Measurements from ENCODE around the gene RNF217.
A peak's percentile ranks its signal among the peaks of the same experiment; 100 is the strongest.

The RNF217 gene

DNA sequence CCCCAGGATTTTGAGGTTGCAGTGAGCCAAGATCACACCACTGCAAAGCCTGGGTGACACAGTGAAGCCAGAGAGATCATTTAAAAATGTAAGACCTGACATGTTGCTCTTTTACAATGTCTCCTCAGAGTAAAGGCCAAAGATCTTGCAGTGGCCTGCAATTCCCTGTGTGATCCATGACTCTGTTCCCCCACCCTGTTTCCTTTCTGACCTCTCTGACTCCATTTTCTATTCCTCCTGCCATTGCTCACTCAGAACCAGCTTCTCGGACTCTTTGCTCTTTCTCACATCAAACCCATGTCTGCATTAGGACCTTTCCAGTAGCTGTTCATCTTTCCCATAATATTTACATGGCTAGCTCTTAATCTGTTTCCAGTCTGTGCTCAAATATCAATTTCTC lies 28.8 kb downstream of the RNF217 start:
- DNase-seq = no peak

DNA sequence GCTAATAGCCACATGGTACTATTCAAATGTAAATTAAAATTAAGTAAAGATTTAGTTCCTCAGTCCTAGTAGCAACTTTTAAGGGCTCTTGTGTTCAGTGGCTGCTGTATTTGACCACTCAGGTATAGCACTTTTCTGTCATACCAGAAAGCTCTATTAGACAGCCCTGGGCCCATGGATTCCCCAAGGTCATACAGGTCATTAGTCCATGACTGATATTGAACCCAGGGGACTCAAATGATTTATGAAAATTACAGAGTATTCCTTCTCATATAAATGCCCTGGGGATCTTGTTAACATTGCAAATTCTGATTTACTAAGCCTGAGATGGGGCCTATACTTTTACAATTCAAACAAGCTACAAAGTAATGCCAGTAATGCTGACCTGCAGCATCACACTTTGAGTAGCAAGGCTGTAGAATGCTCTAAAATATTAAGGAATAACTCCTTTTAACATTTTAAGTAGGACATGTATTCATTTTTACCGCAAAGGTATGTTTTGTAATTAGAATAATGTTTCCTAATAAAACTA lies 29.6 kb downstream of the RNF217 start:
- no peak for DNase-seq

DNA sequence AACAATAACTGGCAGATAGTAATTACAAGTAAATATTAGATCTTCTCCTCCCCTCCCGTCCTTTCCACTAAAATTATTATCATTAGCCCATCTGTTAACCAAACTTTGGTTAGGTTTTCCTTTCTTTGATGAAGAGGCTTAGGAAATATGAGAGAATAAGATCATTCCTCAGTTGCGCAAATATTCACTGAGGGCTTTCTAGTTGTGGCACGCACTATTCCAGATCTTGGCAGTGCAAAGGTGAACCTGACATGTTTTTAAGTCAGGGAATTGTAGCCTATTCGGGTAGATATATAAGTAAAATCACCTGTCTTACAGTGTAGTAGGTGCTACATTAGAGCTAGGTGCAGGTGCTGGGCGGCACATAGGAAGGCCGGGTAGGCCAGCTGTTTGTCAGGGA lies 31.1 kb downstream of the RNF217 start:
- no peak for DNase-seq

DNA sequence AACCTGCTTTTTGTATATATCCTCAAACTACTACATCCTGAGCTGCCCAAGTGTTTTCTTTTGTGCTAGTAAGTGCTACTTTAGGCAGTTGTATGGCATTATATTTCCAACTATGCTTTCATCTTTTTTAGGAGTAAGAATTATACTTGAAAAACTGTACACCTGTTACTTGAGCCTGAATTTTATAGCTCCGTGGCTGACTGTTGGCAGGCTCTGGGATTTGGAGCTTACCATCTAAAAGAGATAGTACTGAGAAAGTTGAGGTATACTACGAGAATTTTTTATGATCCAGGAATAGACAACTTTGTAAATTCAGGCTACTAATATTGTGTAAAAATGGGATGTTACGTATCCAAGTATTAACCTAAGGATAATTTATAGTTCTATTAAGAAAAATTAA lies 32.4 kb downstream of the RNF217 start:
- no peak for DNase-seq

DNA sequence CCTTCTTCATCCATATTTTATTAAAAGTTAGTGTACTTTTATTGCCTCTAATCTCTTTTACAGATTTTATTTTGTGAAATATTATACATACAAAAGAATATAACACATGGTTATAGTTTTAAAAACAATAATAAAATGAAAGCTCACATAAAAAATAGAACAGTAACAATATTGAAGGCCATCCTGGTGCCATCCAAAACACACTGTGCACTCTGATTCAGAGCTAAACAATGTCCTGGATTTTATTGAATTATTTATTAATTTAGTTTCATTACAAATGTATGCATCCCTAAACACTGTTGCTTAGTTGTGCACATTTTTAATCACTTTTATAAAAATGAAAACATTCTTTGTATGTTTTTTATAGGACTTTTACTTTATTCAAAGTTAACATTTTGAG lies 32.9 kb downstream of the RNF217 start:
- no peak for DNase-seq

DNA sequence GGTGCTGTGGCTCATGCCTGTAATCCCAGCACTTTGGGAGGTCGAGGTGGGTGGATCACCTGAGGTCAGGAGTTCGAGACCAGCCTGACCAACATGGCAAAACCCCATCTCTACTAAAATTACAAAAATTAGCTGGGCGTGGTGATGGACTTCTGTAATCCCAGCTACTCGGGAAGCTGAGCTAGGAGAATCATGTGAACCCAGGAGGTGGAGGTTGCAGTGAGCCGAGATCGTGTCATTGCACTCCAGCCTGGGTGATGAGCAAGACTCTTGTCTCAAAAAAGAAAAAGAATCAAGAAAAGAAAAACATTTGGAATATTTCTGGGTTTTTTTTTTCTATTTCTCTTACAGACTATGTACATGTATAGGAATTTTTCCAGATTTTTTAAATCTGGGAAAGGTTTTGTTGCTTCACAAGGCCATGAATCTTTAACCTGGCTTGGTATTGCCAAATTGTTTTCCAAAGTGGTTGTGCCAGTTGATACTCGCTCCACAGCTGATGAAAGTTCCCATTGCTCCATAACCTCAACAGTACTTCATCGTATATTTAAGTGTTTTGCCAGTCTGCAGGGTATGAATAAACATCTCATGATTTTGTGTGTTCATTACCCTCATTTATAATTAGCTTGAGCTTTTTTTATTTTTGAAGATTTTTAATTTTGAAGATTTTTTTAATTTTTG lies 33.5 kb downstream of the RNF217 start:
- no peak for DNase-seq

DNA sequence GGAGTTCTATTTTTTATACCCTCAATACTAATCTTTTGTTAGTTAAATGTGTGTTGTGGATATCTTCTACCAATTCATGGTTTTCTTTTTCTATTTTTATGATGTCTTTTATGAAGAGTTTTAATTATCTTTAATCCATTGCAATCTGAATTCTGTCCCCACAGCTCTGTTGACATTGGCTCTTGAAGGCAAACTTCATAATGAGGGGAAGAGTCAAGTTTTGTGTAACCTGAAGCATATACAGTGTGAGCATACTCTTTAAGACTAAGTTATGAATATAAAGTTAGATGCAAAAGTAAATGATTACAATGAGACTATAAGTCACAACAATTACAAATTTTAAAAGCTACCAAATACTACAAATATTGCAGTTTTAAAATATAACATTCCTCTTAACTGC lies 34.2 kb downstream of the RNF217 start:
- DNase-seq = no peak

DNA sequence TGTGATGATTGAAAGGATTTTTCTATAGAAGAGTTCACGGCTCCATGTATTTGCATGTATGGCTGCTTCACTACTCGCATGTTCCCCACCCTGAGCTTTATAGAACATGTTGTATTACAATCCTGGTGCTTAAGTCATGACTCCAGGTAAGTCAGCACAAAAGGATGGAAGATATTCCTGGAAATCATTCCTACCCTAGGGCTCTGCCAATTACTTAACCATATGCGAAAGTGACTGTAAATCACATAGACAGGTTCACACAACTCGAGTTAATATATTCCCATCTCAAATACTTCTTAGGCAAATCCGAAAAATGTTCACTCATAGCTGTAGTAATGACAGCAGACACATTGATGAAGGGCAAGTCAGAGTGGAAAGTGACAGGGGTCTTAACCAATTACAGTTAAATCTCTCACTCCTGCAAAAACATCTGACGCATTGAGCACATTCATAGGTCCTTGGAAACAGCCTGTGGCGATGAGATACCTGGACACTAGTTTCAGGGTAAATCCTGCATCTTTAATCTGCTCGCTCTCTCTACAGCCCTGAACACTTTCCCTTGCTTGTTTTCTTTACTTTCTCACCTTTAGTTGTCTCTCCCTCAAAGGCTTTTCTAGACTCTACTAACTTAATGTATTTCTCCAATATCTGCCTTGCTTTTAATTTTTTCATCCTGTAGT lies 35.1 kb downstream of the RNF217 start:
- no peak for DNase-seq

DNA sequence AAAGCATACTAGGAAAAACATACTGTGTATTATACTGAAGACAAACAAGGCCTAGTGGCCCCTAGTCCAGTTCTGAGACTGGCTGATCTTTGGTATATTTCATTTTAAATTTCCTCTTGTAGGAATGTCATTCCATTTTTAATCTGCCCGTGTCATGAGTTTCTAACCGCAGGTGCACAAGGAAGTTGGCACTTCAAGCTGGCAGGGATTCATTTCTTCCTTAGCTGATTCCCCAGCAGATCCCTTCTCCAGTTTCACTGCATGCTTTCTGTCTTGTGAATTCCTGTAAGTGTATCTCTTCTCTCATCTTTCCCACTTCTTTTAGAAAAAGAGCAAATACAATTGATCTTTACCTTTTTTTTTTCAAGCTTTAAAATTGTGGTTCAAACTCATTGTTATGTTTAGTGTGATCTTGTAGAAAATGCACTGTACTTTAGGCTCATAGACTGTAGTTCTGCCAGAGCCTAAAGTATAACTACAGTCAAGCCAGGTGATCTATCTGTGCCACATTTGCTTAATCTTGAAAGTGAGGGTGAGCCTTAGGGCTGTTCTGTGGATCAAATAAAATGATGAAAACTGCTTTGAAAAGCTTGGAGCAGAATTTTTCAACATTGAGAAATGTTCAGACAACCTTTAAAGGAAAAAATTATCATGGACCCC lies 37.0 kb downstream of the RNF217 start:
- no peak for DNase-seq

DNA sequence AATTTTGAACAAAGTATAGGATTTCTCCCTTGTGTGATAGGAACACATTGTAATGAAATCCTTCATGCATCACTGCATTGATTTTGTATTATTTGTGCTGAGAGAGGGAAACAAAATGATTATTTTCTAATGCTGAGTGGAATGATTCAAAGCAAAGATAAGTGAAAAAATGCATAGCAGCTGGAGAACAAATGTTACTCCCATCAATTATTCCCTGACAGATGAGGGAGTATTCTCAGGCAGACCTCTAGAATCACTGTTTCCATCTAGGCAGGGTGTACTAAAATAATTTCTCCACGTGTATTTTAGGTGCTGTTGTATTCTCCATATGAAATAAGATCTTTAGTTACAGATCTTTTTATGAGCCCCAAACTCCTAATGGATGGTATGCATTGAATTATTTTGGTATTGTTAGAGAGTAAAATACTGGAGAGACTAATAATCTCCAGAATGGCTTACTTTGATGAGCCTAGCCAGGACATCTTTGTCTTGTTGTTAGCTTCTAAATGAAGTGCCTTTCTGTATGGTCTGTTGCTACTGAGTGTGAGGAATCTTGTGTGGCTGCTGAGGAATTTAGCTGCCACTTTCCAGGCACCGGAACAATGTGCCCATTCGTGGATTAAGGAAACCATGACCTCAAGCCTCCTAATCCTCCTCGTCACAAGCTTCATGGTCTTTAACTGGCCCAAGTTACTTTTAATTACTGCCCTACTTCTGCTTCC lies 39.6 kb downstream of the RNF217 start:
- DNase-seq = no peak

DNA sequence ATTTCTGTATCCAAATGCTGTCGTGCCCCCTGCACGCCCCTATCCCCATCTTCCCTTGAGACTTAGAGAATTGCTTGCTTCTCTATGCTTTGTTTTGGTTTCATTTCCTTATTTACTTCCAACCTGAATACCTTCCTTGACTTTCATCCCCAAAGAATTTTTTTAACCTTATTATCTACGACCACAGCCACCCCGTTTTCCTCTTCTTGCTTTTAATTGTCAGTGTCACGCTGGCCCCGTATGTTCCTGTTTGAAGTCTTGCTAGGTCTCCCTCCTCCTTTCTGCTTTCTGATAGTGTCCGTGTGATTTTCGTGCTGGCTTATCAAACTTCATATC lies 40.1 kb downstream of the RNF217 start:
- DNase-seq = no peak

DNA sequence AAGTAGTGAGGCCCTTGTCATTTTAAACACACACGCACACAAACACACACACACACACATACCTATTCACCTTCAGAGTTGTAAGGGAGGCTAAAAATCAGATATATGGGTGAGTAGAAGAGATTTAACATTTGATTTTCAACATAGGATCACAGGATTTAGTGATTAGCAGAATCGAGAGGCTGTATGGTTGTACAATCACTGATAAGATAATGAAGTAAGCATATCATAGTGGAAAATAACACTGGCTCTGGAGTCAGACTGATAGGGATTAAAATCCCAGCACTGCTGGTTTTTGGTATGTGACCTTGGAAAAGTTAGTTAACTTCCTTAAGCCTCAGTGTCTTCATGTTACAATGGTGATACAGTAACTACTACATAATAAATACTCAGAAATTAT lies 40.8 kb downstream of the RNF217 start:
- DNase-seq = no peak

DNA sequence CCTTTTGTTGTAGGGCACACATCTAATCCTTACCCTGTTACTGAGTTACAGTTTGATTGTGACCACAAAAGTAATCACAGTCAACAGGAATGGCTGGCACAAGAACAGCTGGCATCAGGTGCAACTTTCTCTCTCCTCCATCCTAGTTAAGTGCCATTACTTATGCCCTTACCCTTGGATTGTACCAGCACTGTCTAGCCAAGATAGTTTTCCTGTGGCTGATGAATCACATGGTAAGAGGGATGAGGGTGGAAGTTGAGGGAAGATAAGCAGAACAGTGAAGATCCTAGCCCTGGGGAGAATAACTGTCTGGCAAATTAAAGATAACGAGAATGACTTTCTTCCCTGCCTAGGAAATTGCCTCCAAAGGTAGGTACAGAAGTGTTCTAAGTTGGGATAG lies 42.0 kb downstream of the RNF217 start:
- DNase-seq = no peak

DNA sequence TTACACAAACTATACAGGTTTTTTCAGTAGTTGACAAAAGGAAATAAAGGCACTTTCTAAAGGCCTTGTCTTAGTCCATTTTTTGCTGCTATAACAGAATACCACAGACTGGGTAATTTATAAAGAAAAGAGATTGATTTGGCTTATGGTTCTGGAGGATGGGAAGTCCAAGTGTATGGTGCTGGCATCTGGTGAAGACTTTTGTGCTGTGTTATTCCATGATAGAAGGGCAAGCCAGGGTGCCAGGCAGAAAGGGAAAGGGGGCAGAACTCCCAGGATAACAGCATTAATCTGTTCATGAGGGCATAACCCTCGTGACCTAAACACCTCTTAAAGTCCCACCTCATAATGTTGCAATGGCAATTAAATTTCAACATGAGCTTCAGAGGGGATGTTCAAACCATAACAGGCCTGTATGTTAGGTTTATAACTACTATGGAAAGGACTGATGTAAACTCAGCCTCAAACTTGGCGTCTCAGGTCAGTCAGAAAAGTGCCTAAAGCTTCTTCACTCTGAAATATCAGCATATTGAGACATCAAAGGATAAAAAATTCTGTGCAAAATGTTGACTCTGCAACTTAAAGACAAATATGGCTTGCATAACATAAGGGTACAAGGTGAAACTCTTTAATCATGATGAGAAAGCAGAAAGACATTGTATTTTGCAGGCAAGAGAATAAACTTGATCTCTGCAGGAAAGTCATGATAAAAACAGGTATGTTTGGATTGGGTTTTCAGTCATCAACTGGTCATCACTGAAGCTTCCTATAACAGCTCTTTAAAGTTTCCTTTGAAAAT lies 42.8 kb downstream of the RNF217 start:
- no peak for DNase-seq

DNA sequence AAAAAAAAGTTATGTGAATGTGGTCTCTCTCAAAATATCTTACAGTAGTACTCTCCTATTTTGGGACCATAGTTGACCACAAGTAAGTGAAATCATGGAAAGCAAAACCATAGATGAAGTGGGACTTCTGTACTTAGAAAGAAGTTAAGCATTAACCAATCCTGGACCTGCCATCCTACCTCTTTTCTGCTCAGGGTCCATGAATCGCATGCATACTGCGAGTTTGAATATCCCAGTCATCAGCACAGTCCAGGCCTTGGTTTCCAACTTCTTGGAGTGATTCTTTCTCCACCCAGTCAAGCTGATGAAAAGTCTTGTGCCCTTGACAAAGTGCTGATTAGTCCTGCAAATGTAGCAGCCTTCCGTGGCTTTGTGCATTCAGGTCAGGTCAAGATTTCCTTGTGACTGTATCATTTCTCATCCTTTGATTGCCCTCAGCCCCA lies 46.0 kb downstream of the RNF217 start:
- no peak for DNase-seq

DNA sequence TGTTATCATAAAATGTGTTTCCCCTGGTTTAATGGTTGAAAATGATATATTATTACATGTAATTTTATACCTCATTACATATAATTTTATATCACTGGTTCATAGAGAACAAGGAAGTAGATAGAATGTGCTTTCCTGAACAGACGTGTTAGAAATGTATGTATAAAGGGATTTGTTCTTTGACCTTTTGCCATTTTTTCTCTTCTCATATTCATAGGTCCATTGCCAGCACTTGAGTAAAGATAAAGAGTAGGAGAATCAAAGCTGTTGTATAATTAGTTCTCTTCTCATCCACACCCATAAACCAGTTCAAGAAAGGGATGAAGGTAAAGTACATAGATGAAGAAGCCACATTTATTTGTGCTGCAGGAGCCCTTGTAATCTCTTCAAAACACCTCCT lies 46.7 kb downstream of the RNF217 start:
- DNase-seq = no peak

DNA sequence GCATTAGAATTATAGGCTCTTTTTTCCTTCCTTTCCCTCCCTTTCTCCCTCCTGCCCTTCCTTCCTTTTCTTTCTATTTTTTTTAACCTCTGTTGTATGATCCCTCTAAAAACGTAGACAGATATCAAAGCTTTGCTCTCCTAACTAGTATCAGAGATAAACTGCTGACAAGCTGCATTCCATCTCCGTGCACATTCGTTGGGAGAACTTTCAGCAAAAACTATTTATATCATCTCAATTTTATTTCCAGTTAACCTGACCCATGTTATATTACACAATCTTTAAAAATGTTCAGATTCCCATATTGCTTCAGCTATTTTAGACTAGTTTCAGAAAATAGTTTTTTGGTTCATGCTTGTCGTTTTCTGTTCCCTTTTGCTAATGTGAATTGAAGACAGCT lies 47.3 kb downstream of the RNF217 start:
- DNase-seq = no peak

DNA sequence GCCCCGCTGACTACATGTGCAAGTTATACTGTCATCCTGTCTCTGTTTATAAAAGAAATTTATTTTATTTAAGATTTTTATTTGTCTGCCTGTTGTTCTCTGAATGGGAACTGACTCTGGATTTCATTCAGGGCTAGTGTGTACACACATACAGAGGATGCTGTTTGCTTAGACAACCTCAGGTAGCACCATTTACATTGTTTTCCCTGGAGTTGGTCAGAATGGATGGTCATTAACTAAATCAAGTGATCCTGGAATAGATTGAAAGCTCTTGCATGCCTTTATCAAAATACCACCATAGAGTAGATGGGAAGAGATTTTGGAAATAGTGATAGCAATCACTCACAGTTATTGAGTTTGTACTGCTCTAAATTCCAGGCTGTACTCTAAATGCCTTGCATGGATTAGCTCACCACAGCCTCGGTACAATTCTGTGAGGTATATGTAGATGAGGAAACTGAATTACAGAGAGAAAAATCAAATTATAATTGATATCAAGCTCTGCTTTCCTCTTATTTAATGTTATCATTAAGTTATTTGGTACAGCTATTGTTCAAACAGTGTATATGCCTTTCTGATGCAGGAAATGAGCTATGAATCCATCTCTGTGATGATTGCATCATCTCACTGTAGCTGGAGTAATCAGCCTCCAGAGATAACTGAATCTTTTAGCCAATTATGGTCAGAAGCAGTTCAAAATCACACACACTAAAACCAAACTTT lies 51.9 kb downstream of the RNF217 start:
- DNase-seq = peak; percentile 13 to 72

DNA sequence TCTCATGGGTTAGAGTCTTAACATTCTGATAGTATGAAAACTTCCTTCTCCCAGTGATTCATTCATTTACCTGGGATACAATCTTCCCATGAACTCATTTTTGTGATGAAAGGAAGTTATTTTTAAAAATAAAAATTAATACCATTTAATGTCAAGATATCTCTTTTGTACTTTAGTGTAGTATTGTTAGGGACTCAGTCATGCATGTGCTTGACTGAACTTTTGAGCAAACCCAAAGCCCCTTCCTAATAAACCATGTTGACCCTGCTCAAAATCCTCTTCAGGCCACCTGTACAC lies 52.4 kb downstream of the RNF217 start:
- DNase-seq = no peak

DNA sequence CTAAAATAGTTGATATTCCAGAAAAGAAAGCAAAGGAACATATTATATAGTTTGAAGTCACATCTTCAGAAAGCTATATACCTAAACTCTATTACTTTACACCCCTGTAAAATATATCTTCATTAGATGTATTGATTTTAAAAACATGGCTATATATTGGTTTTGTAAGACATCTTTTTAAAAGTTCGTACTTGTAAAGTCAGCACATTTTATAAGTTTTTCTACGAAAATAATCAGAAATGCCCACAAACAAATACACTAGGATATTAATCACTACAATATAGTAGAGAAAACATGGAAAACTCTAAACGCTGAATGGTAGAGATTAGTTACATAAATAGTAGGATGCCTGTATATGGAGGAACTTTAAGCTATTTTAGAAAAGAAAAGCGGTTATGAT lies 52.9 kb downstream of the RNF217 start:
- DNase-seq = no peak

DNA sequence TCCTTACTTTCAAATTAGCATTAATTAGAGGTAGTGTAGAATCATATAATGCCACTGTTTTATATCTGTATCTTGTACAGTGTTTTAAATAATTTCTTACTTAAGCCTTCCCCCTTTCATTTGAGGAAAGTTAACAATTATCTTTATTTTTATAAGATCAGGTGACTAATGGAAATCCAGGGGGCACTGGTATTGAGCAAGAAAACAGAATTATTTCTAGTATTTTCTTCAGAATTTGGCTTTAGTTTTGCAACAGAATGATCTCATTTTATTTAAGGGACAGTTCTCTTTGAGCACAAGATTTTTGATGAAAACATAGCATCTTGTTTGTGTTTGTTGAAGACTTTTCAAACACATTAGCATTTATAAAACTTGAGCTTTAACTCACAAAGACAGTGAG lies 55.9 kb downstream of the RNF217 start:
- DNase-seq = no peak

DNA sequence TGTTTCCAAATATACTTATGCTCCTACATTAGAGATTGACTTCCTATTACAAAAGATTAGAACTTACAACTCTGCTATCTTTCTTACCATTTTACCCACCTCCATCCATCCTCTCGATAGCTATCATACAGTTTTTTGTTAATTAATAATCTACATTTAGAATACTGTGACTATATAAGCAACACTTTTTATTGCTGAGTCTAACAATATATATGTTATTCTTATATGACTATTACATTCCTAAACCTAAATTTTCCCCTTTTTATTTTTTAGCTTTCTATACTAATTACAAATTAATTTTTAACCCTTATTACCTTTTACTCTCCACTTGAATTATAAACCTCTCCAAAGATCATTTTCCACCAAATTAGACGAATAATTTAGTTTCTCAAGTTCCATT lies 57.0 kb downstream of the RNF217 start:
- no peak for DNase-seq
